Upper lobe of left lung (tissue), 4 donors: Measurements from ENCODE around the gene BAG5.

ENCODE experiments used
- CTCF ChIP-seq, 6 experiments: fragments of 450-650 bp in 4 of 6; fragments of 200-600 bp in 2 of 6; sonication (generic) in 2 of 6; IDR thresholded peaks; one replicate each; pipeline ENCODE4 v1.5.1; 2016 to 2019; ENCODE audit warnings: antibody characterized with exemption in 6 of 6
- EP300 ChIP-seq, 4 donors: sonication (generic); formaldehyde crosslinking; IDR thresholded peaks; one replicate each; pipeline ENCODE4 v1.5.1; 2017; ENCODE audit warnings: antibody characterized with exemption in 4 of 4, control low read depth in 2 of 4
- POLR2A ChIP-seq, 4 donors: fragments of 450-650 bp; IDR thresholded peaks; one replicate each; pipeline ENCODE4 v1.5.1; 2016 to 2017; ENCODE audit warnings: antibody characterized with exemption in 4 of 4, mild to moderate bottlenecking in 2 of 4
- POLR2AphosphoS5 ChIP-seq, 2 donors: sonication (generic); formaldehyde crosslinking; IDR thresholded peaks; one replicate each; pipeline ENCODE4 v1.5.1; 2017; ENCODE audit warnings: antibody characterized with exemption in 2 of 2

DNA sequence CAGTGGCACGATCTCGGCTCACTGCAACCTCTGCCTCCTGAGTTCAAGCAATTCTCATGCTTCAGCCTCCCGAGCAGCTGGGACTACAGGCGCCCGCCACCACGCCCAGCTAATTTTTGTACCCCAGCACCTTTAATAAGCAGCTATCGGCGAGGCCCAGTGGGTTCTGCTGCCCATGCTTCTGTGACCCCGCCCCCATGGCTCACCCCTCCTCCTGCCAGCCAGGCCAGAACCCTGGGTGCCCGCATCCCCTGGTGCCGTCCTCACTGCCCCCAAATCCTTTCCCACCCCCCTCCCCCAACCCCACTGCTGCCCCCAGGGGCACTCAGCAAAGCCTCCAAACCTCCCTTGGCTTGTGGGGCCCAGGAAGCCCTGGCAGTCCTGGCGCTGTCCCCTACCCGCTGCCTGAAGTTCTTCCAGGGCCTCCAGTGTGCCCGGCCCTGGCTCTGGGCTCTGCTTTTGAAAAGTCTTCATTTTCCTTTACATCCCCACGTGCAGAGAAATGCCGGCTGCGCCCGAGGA, 14.5 kb downstream of the BAG5 start:
- TF ChIP-seq POLR2AphosphoS5 (IDR thresholded peaks at IDR 0.05): no peak
- no peak for TF ChIP-seq CTCF (IDR thresholded peaks at IDR 0.05)
- TF ChIP-seq EP300 (IDR thresholded peaks at IDR 0.05): no peak
- no peak for TF ChIP-seq POLR2A (IDR thresholded peaks at IDR 0.05)
